Measurements from ENCODE around the gene SYNGR2.

SYNGR2 gene

DNA sequence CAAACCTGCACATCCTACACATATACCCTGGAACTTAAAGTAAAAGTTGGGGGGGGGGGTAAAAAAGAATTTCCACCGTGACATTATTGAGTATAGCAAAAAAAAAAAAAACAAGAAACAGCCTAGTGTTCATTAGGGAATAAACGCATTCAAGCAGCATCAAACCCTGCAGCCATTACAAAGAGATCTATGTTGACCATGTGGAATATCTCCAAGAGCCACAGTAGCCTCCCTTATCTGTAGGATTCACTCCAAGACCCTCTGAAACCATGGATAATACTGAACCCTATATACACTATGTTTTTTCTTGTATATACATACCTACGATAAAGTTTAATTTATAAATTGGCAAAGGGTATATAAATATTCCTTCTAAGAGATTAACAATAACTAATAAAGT is 40.1 kb downstream of the SYNGR2 start:
- no peak for DNase-seq

DNA sequence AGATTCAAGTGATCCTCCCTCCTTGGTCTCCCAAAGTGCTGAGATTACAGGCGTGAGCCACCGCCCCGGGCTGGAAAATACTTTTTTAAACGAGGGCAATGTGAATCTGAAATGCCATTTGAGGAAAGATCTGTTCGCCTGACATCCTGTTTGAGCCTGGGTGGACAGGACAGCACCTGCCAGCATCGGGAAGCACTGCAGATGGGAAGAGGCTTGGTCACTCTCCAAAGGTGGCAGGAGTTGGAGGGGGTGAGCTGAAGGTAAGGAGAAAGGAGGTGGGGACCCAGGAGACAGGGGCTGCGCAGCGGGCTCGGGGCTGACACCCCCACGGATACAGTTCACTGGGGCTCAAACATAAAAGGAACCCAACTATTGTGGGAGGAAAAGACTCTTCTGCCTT is 41.7 kb downstream of the SYNGR2 start:
- DNase-seq = no peak

DNA sequence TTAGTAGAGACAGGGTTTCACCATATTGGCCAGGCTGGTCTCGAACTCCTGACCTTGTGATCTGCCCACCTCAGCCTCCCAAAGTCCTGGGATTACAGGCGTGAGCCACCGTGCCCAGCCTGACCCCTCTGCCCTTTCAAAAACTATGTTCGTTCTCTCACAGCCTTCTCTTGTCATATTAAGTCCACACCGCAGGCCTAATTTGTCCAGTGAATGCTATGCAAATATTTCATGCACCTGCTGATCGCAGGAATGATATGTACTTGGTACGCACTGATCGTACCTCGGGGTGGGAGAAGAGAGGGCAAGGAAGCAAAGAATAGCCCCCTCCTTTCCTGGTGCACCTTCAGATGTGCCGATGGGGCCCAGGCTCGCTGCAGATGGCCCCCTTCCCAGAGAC is 42.7 kb downstream of the SYNGR2 start:
- no peak for DNase-seq

DNA sequence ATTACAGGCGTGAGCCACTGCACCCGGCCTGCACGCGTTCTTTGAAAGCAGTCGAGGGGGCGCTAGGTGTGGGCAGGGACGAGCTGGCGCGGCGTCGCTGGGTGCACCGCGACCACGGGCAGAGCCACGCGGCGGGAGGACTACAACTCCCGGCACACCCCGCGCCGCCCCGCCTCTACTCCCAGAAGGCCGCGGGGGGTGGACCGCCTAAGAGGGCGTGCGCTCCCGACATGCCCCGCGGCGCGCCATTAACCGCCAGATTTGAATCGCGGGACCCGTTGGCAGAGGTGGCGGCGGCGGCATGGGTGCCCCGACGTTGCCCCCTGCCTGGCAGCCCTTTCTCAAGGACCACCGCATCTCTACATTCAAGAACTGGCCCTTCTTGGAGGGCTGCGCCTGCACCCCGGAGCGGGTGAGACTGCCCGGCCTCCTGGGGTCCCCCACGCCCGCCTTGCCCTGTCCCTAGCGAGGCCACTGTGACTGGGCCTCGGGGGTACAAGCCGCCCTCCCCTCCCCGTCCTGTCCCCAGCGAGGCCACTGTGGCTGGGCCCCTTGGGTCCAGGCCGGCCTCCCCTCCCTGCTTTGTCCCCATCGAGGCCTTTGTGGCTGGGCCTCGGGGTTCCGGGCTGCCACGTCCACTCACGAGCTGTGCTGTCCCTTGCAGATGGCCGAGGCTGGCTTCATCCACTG is 45.8 kb downstream of the SYNGR2 start, which contains the start of gene BIRC5:
Gene BIRC5, plus strand, starts transcription at position 238 of the 690 bp plus-strand sequence. Its CDS starts 64 bp downstream, at position 302.
- DNase-seq = peak; percentile 73

DNA sequence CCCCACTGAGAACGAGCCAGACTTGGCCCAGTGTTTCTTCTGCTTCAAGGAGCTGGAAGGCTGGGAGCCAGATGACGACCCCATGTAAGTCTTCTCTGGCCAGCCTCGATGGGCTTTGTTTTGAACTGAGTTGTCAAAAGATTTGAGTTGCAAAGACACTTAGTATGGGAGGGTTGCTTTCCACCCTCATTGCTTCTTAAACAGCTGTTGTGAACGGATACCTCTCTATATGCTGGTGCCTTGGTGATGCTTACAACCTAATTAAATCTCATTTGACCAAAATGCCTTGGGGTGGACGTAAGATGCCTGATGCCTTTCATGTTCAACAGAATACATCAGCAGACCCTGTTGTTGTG is 46.3 kb downstream of the SYNGR2 start:
- no peak for DNase-seq

DNA sequence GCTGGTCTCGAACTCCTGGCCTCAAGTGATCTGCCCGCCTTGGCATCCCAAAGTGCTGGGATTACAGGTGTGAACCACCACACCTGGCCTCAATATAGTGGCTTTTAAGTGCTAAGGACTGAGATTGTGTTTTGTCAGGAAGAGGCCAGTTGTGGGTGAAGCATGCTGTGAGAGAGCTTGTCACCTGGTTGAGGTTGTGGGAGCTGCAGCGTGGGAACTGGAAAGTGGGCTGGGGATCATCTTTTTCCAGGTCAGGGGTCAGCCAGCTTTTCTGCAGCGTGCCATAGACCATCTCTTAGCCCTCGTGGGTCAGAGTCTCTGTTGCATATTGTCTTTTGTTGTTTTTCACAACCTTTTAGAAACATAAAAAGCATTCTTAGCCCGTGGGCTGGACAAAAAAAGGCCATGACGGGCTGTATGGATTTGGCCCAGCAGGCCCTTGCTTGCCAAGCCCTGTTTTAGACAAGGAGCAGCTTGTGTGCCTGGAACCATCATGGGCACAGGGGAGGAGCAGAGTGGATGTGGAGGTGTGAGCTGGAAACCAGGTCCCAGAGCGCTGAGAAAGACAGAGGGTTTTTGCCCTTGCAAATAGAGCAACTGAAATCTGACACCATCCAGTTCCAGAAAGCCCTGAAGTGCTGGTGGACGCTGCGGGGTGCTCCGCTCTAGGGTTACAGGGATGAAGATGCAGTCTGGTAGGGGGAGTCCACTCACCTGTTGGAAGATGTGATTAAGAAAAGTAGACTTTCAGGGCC is 51.2 kb downstream of the SYNGR2 start:
- no peak for DNase-seq

Data from DMS 273 treated with DMSO at 0.1 percent for 48 hours (cell line).